K562 (cell line): Measurements from ENCODE around the gene VSX2. TPM values are rescaled to one million over a fixed set of nuclear protein-coding genes. Genes with fewer than 3 reads are reported as not detected.

Experiments used
- ATAC-seq: fragments of 200-7000 bp; cut with Tn5 transposase; 3 replicates; pipeline ENCODE4 v1.9.1; 2020; ENCODE audit warnings: moderate library complexity
- BruUV-seq: library from RNA; stranded (reverse); fragments of 400-500 nt; replicated peaks from 2 replicates; lab custom pipeline; 2021; lab: Mats Ljungman, UMichigan
- CTCF ChIA-PET: fragments of 300-600 bp; formaldehyde crosslinking; extraction: SDS; loops from one replicate; lab custom pipeline; 2021; ENCODE audit warnings: low intra/inter-chr PET ratio; lab: Yijun Ruan, JAX
- POLR2A ChIA-PET: fragments of 300-600, 350-650 bp; sonication (Branson Sonifier 250); formaldehyde crosslinking; extraction: SDS; loops from one replicate; lab custom pipeline; 2021; ENCODE audit warnings: antibody characterized with exemption, inconsistent platforms; lab: Yijun Ruan, JAX
- DNase-seq, 4 experiments: peaks; one replicate each; pipeline versions ENCODE4 v3.0.0 to v3.0.0-alpha.2; 2011 to 2018; ENCODE audit warnings: low spot score in 3 of 4, mixed read lengths in 3 of 4; ENCODE audit errors: extremely low read depth in 1 of 4
- FAIRE-seq: peaks from 2 replicates; lab custom pipeline; 2011; peaks lifted over from hg19 to GRCh38; lab: Jason Lieb, UNC
- H2AFZ ChIP-seq: 2 replicates; pipeline ENCODE4 v1.6.0; 2011; ENCODE audit warnings: low read depth, low read length, control low read depth, inconsistent platforms
- H3K27ac ChIP-seq: fragments of 200-600 bp; 3 replicates; pipeline ENCODE4 v1.8.0; 2011; ENCODE audit warnings: low read depth, mild to moderate bottlenecking, control low read depth, inconsistent platforms, low read length, moderate library complexity, mixed read lengths; ENCODE audit errors: extremely low read depth
- H3K27me3 ChIP-seq, 2 experiments: fragments of 300-600 bp in 1 of 2; 2 replicates in 1 of 2; 3 replicates in 1 of 2; pipeline versions ENCODE4 v1.6.0 to v1.8.0; 2011; ENCODE audit warnings: inconsistent platforms in 2 of 2, low read length in 2 of 2, mild to moderate bottlenecking in 1 of 2, mixed read lengths in 1 of 2, moderate library complexity in 1 of 2; ENCODE audit not compliant: control insufficient read depth in 2 of 2, insufficient read depth in 2 of 2
- H3K36me3 ChIP-seq: fragments of 300-600 bp; 3 replicates; pipeline ENCODE4 v1.8.0; 2011; ENCODE audit warnings: mild to moderate bottlenecking, low read length, inconsistent platforms; ENCODE audit not compliant: control insufficient read depth, insufficient read depth
- H3K4me1 ChIP-seq, 2 experiments: fragments of 200-600 bp in 1 of 2; replicated peaks in 1 of 2; 2 replicates in 1 of 2; 3 replicates in 1 of 2; pipeline versions ENCODE4 v1.5.1 to v1.8.0; 2011; ENCODE audit warnings: inconsistent platforms in 2 of 2, low read length in 2 of 2, mild to moderate bottlenecking in 1 of 2, mixed read lengths in 1 of 2, moderate library complexity in 1 of 2; ENCODE audit not compliant: control insufficient read depth in 2 of 2, insufficient read depth in 2 of 2
- H3K4me2 ChIP-seq: 2 replicates; pipeline ENCODE4 v1.6.1; 2011; ENCODE audit warnings: low read length, control low read depth, inconsistent platforms, mixed read lengths; ENCODE audit not compliant: insufficient read depth
- H3K4me3 ChIP-seq: fragments of 200-600 bp; sonication (generic), shearing (Covaris generic); 2 replicates; pipeline ENCODE4 v1.5.1; 2016; ENCODE audit warnings: control low read depth, inconsistent platforms
- H3K79me2 ChIP-seq: fragments of 200-600 bp; 3 replicates; pipeline ENCODE4 v1.8.0; 2011; ENCODE audit warnings: low read length, inconsistent platforms; ENCODE audit not compliant: control insufficient read depth, insufficient read depth
- H3K9ac ChIP-seq, 2 experiments: 2 replicates each; pipeline versions ENCODE4 v1.6.0 to v1.6.1; 2011; ENCODE audit warnings: low read depth in 2 of 2, low read length in 2 of 2, control low read depth in 1 of 2, inconsistent platforms in 1 of 2, mild to moderate bottlenecking in 1 of 2, mixed read lengths in 1 of 2; ENCODE audit not compliant: insufficient read depth in 1 of 2
- H3K9me1 ChIP-seq: one replicate; pipeline ENCODE4 v1.6.0; 2011; ENCODE audit warnings: inconsistent platforms, mild to moderate bottlenecking, low read length, moderate library complexity; ENCODE audit not compliant: control insufficient read depth, insufficient read depth
- H3K9me3 ChIP-seq: replicated peaks from 2 replicates; pipeline ENCODE4 v1.5.1; 2011; ENCODE audit warnings: low read depth, low read length, inconsistent platforms; ENCODE audit not compliant: control insufficient read depth, insufficient read depth
- H4K20me1 ChIP-seq: replicated peaks from 2 replicates; pipeline ENCODE4 v1.6.1; 2011; ENCODE audit warnings: low read length, inconsistent platforms, mixed read lengths; ENCODE audit not compliant: control insufficient read depth, insufficient read depth
- HCFC1 ChIP-seq: IDR thresholded peaks from 2 replicates; pipeline ENCODE4 v1.6.1; 2012; ENCODE audit warnings: low read depth, low read length, improper control_type of control experiment
- HLTF ChIP-seq: fragments of 450-650 bp; IDR thresholded peaks from 2 replicates; pipeline ENCODE4 v1.6.1; 2016
- ILF3 ChIP-seq: fragments of 450-650 bp; IDR thresholded peaks from 2 replicates; pipeline ENCODE4 v1.6.1; 2018; ENCODE audit warnings: antibody characterized with exemption, mild to moderate bottlenecking, moderate library complexity, borderline replicate concordance
- KAT7 ChIP-seq: sonication (generic); formaldehyde crosslinking; IDR thresholded peaks from 2 replicates; pipeline ENCODE4 v1.8.0; 2022; ENCODE audit warnings: missing genetic modification reagents, mild to moderate bottlenecking, borderline replicate concordance
- KLF16 ChIP-seq: IDR thresholded peaks from 2 replicates; pipeline ENCODE4 v1.6.1; 2016; ENCODE audit warnings: antibody characterized with exemption
- MTA3 ChIP-seq: fragments of 450-650 bp; formaldehyde crosslinking; IDR thresholded peaks from 2 replicates; pipeline ENCODE4 v1.6.1; 2017; ENCODE audit warnings: mild to moderate bottlenecking, borderline replicate concordance
- PCBP2 ChIP-seq: fragments of 200-400 bp; formaldehyde crosslinking; IDR thresholded peaks from 2 replicates; pipeline ENCODE4 v1.6.1; 2018; ENCODE audit warnings: low read length, low read depth, mild to moderate bottlenecking, moderate library complexity; ENCODE audit not compliant: poor library complexity, severe bottlenecking
- RB1 ChIP-seq: fragments of 450-650 bp; IDR thresholded peaks from 2 replicates; pipeline ENCODE4 v1.6.1; 2017; ENCODE audit warnings: low read depth, mild to moderate bottlenecking
- SRF ChIP-seq, 2 experiments: fragments of 250-450, 450-650 bp in 1 of 2; sonication (Bioruptor Pico) in 1 of 2; sonication (generic) in 1 of 2; formaldehyde crosslinking; IDR thresholded peaks; 2 replicates each; pipeline versions ENCODE4 v1.5.0 to v1.5.1; 2020 to 2022; ENCODE audit warnings: mild to moderate bottlenecking in 1 of 2, missing genetic modification reagents in 1 of 2
- TAL1 ChIP-seq: fragments of 450-650 bp; IDR thresholded peaks from 2 replicates; pipeline ENCODE4 v1.6.1; 2016; ENCODE audit warnings: mild to moderate bottlenecking
- TRIM28 ChIP-seq: fragments of 450-650 bp; IDR thresholded peaks from 2 replicates; pipeline ENCODE4 v1.6.1; 2017
- ZNF134 ChIP-seq: fragments of 250-450 bp; sonication (Bioruptor Pico); conservative IDR thresholded peaks from 2 replicates; pipeline ENCODE4 v1.4.0; 2020
- ZNF140 ChIP-seq: fragments of 250-450 bp; sonication (Bioruptor Pico); IDR thresholded peaks from 2 replicates; pipeline ENCODE4 v1.8.0; 2021; ENCODE audit warnings: moderate library complexity, mild to moderate bottlenecking, inconsistent platforms
- ZNF280A ChIP-seq: fragments of 450-650 bp; IDR thresholded peaks from 2 replicates; pipeline ENCODE4 v1.6.1; 2018; ENCODE audit warnings: mild to moderate bottlenecking, low read depth; ENCODE audit not compliant: partially characterized antibody
- ZNF408 ChIP-seq: fragments of 250-450 bp; sonication (Bioruptor Pico); IDR thresholded peaks from 2 replicates; pipeline ENCODE4 v1.4.0; 2020; ENCODE audit warnings: low read depth, mild to moderate bottlenecking, moderate library complexity
- WGBS: fragments of 100-300 bp; shearing (Covaris generic); methylation state at CpG from one replicate; pipeline ENCODE4 v1.1.6; 2016; ENCODE audit warnings: low coverage, mixed read lengths; ENCODE audit not compliant: insufficient coverage; ENCODE audit errors: missing lambda C conversion rate; 5-methylcytosine and 5-hydroxymethylcytosine counted together
- in situ Hi-C: fragments of 300-500 bp; cut with MboI; formaldehyde crosslinking; loops from 4 replicates; pipeline ENCODE4 v1.15.0; 2018; ENCODE audit warnings: inconsistent platforms, mixed read lengths
- intact Hi-C: fragments of 100-400 bp; cut with micrococcal nuclease; formaldehyde crosslinking; loops from 2 replicates; pipeline ENCODE4 v1.14.2; 2022
- polyA plus RNA-seq, 8 experiments: library from polyadenylated mRNA; depleted of rRNA in 4 of 8; stranded (reverse) in 5 of 8; unstranded in 3 of 8; fragments of >200 nt; fragmentation: Nextera tagmentation in 2 of 8; fragmentation: Illumina TruSeq in 1 of 8; extraction: Ambion mirVana in 2 of 8; extraction: Trizol in 1 of 8; gene quantifications; 2 replicates each; pipeline versions ENCODE4 v1.2.1 to v1.2.3, GENCODE V29; 2011 to 2014; ENCODE audit warnings: inconsistent platforms in 1 of 8, missing spikeins in 1 of 8
- total RNA-seq, 7 experiments: library from RNA; depleted of rRNA in 6 of 7; stranded (reverse); fragments of >200 nt in 6 of 7; fragmentation: Illumina TruSeq in 2 of 7; extraction: Trizol in 2 of 7; gene quantifications; 2 replicates each; pipeline versions ENCODE4 v1.2.1 to v1.2.3, GENCODE V29; 2011 to 2021; ENCODE audit warnings: low replicate concordance in 1 of 7
- TF ChIP-seq, protein P1 (sequence below): sonication (generic); formaldehyde crosslinking; IDR thresholded peaks from 2 replicates; pipeline ENCODE4 v1.8.0; 2023; ENCODE audit warnings: missing genetic modification reagents, mild to moderate bottlenecking, borderline replicate concordance

Gene VSX2
- total and polyA plus RNA-seq, 9 of the 15 experiments (the other 6 are each of a cell fraction or from before 2014, with no cell fraction given): 0.04 TPM; not detected in 8

- WGBS: 6% methylated on average over 10 of the region's 40 CpGs
- intact Hi-C loops: loop anchor here (2.0 to 10.0 kb wide), 2 partner anchors 33 to 103 kb away; no protein-coding TSS in a partner anchor
- CTCF ChIA-PET: interaction anchor here (0.6 to 0.9 kb wide), 2 partner anchors 33 kb away, joined by 3 to 4 read pairs; no protein-coding TSS in a partner anchor
- TF ChIP-seq RB1 (peak; percentile 61; the same call in 1 of the 2 replicates), TAL1 (no peak), HCFC1 (no peak), HLTF (no peak), PCBP2 (no peak), KLF16 (no peak), ZNF140 (CRISPR knock-in tag) (no peak), SRF (CRISPR knock-in tag; IDR thresholded peaks at IDR 0.05) (no peak), KAT7 (CRISPR knock-in tag) (no peak), ZNF280A (no peak), ZNF408 (CRISPR knock-in tag) (no peak), ILF3 (no peak), ZNF134 (no peak), TRIM28 (no peak), MTA3 (0 out of 2 replicates have a peak, but pooled peaks have one; percentile 33)
- TF ChIP-seq, protein P1, sequence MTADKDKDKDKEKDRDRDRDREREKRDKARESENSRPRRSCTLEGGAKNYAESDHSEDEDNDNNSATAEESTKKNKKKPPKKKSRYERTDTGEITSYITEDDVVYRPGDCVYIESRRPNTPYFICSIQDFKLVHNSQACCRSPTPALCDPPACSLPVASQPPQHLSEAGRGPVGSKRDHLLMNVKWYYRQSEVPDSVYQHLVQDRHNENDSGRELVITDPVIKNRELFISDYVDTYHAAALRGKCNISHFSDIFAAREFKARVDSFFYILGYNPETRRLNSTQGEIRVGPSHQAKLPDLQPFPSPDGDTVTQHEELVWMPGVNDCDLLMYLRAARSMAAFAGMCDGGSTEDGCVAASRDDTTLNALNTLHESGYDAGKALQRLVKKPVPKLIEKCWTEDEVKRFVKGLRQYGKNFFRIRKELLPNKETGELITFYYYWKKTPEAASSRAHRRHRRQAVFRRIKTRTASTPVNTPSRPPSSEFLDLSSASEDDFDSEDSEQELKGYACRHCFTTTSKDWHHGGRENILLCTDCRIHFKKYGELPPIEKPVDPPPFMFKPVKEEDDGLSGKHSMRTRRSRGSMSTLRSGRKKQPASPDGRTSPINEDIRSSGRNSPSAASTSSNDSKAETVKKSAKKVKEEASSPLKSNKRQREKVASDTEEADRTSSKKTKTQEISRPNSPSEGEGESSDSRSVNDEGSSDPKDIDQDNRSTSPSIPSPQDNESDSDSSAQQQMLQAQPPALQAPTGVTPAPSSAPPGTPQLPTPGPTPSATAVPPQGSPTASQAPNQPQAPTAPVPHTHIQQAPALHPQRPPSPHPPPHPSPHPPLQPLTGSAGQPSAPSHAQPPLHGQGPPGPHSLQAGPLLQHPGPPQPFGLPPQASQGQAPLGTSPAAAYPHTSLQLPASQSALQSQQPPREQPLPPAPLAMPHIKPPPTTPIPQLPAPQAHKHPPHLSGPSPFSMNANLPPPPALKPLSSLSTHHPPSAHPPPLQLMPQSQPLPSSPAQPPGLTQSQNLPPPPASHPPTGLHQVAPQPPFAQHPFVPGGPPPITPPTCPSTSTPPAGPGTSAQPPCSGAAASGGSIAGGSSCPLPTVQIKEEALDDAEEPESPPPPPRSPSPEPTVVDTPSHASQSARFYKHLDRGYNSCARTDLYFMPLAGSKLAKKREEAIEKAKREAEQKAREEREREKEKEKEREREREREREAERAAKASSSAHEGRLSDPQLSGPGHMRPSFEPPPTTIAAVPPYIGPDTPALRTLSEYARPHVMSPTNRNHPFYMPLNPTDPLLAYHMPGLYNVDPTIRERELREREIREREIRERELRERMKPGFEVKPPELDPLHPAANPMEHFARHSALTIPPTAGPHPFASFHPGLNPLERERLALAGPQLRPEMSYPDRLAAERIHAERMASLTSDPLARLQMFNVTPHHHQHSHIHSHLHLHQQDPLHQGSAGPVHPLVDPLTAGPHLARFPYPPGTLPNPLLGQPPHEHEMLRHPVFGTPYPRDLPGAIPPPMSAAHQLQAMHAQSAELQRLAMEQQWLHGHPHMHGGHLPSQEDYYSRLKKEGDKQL (CRISPR knock-in tag): no peak
Observed at GRCh38 chr14:74217672-74218448, 21.4 kb upstream of the VSX2 start.

More at GRCh38 chr14:74217672-74218448, 21.4 kb upstream of the VSX2 start:
- peak; percentile 62 for FAIRE-seq
- ATAC-seq: peak; percentile 99
- BruUV-seq: no TSS peak
- POLR2A ChIA-PET: no interaction called here
- Histone ChIP-seq H3K4me3 (peak overlapping the region; percentile 10; the same call in 1 of the 2 replicates), H3K9me3 (no peaks in the 10 kb centered on the region), H3K9me1 (no peaks in the 10 kb centered on the region), H3K36me3 (no peaks in the 10 kb centered on the region), H3K79me2 (no peaks in the 10 kb centered on the region), H3K27ac (no peak overlapping the region), H2AFZ (peak overlapping the region; percentile 53; the same call in 1 of the 2 replicates), H4K20me1 (peaks cover 6% of the 10 kb centered on the region), H3K27me3 (peaks cover 2 to 43% of the 10 kb centered on the region in 2 experiments; a peak in 2 of 5 replicates), H3K4me2 (peak overlapping the region; percentile 61), H3K9ac (peak overlapping the region in 1 of 2 experiments; percentile 71; a peak in 2 of 4 replicates), H3K4me1 (peaks cover 0 to 14% of the 10 kb centered on the region in 2 experiments; a peak in 3 of 5 replicates)
- in situ Hi-C loops: no loop called here
- peak; percentile 78 to 84 (median 80) for DNase-seq
